ENCODE measurements around the gene MEIS2.
A peak's percentile ranks its signal among the peaks of the same experiment; 100 is the strongest.

The MEIS2 gene

GRCh38 chr15:36877294-36877693, 223.1 kb downstream of the MEIS2 start:
- DNase-seq, result peak; percentile 55

- no peak for DNase-seq
Observed at GRCh38 chr15:36875740-36876334, 224.5 kb downstream of the MEIS2 start.

GRCh38 chr15:36874930-36875329, 225.4 kb downstream of the MEIS2 start:
- no peak for DNase-seq

GRCh38 chr15:36867436-36867835, 232.9 kb downstream of the MEIS2 start:
- no peak for DNase-seq

GRCh38 chr15:36866896-36867295, 233.5 kb downstream of the MEIS2 start:
- no peak for DNase-seq

GRCh38 chr15:36863570-36863969, 236.8 kb downstream of the MEIS2 start:
- no peak for DNase-seq

- DNase-seq, result no peak
Observed at GRCh38 chr15:36860792-36861191, 239.6 kb downstream of the MEIS2 start.

GRCh38 chr15:36858423-36858822, 241.9 kb downstream of the MEIS2 start:
- DNase-seq, result no peak

GRCh38 chr15:36856339-36856973, 243.9 kb downstream of the MEIS2 start:
- no peak for DNase-seq

GRCh38 chr15:36850864-36851263, 249.5 kb downstream of the MEIS2 start:
- no peak for DNase-seq

- DNase-seq, result no peak
Observed at GRCh38 chr15:36845270-36845669, 255.1 kb downstream of the MEIS2 start.

- peak; percentile 21 for DNase-seq
Observed at GRCh38 chr15:36844534-36844998, 255.8 kb downstream of the MEIS2 start.

GRCh38 chr15:36843822-36844221, 256.5 kb downstream of the MEIS2 start:
- DNase-seq, result no peak

- DNase-seq, result no peak
Observed at GRCh38 chr15:36841193-36841592, 259.2 kb downstream of the MEIS2 start.
